Inflammatory macrophage (primary cell): ENCODE measurements around the gene GREB1.
A peak's percentile ranks its signal among the peaks of the same experiment; 100 is the strongest.

Experiments used
- DNase-seq, 2 donors: peaks; one replicate each; pipeline ENCODE4 v3.0.0-alpha.2; 2020 to 2022

The GREB1 gene

DNA sequence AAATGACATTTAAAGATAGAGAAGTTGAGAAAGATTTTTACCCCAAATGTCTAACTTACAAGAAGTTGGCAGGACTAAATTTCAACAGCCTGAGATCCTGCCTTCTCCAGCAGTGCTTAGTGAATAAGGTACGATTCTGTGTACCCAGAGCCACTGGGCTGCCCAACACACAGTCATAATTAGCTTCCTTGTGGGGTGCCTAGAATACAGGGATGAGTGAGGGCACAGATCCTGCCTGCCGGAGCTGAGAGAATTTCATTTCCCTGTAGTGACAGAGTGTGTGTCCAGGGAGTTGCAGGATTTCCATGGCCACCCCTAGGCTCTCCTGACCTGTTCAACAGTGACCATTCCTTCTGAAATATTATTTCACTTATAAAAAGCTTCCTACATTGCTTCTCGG, 27.0 kb downstream of the GREB1 start:
- no peak for DNase-seq

DNA sequence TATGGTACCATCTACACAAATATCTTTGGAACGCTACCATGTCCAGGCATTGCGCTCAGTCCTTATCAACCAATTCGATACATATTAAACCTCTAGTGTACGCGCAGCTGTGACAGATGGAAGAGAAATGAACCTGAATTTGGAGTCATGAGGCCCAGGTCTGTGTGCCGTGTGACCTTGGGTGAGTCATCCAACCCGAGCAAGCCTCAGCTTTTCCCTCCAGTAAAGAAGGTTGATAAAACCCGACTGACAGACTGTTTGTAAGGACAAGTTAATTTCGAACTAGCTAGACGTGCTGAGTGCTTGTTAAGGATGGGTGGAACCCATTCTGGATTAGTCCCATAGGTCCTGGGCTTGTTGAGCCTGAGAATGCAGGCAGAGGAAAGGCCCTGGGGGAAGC, 28.2 kb downstream of the GREB1 start:
- no peak for DNase-seq

DNA sequence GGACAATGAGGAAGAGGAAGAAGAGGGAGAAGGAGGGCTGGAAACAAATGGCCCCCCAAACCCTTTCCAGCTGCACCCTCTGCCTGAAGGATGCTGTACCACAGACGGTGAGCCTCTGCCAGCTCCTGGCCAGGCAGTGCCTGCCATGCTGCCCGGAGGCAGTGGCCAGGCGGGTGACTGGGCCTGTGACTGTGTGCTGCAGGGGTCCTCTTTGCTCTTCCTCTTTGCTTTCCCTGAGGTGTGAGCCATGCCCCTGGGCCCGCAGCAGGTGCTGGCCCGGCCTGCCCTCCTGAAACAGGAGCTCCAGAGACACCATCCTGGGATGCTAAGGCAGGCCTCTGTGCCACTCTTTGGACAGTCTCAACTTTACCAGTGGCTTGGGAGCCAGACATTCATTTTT, 28.6 kb downstream of the GREB1 start:
- DNase-seq, result no peak

DNA sequence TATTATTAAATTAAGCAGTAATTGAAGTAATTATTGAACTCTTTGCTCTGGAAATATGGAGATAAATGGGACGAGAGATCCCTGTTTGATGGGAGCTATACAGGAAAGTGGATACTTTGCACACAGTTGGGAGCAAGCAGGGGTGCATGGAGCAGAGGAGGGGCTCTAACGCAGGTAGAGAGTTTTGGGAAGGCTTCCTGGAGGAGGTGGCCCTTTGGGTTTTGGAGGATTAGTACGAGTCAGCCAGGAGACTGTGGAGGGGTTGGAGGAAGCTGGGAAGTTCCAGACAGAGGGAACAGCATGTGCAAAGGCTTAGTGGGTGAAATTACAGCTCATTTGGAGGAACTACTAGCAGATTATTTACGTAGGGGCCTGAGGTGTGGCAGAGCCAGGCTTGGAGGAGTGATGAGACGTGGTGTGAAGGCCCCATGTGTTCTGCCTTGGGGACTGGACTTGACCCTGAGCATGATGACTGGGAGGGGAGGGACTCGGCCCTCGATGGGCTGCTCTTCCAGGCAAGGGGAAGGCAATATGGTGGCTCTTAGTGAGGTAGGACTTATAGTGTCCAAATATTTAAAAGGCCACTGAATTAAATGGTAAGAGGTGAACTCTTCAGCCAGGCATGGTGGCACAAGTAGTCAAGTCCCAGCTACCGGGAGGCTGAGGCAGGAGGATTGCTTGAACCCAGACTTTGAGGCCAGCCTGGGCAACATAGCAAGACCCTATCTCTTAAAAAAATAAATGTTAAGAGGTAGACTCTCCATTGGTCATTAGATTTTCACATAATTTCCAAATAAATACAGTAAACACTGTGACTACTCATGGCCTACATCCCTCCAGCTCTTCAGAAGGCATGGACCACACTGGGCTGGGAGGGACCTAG, 30.2 kb downstream of the GREB1 start:
- no peak for DNase-seq

DNA sequence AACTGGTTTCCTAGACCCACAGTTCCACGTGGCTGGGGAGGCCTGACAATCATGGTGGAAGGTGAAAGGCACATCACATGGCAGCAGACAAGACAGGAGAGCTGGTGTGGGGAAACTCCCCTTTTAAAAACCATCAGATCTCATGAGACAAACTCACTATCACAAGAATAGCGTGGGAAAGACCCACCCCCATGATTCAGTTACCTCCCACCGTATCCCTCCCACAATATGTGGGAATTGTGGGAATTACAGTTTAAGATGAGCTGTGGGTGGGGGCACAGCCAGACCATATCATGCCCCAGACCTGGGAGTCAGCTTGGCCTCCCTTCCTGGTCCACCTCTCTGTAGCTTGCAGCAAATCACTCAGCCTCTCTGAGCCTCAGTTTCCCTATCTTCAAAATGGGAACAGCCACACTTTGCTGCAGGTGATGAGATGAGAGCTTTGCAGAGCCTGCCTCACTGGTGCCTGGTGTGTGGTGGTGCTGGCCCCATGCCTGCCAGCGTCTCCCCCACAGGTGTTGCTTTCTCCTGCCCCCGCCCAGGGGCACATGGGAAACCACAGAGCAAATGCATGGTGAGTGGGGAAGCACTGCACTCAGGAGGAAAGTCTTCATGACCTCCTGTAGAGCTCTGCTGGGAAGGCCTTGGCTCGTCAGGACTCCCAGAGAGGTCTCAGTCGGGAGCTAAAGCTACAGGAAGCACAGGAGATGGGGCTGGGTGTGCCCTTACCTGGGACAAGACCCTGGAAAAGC, 31.1 kb downstream of the GREB1 start:
- DNase-seq, result no peak

DNA sequence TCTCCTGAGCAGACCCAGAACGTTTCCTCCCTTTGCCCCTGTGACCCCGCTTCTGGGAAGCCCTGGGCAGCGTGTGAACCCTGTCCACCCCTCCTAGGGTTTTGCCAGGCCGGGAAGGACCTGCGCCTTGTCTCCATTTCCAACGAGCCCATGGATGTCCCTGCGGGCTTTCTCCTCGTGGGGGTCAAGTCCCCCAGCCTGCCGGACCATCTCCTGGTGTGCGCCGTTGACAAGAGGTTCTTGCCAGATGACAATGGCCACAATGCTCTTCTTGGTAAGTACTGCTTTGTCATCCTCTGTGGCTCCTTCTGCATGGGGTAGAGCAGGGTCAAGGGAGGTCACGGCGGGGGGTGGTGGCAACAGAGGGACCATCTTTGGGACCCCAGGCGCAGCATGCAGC, 32.5 kb downstream of the GREB1 start:
- DNase-seq, result no peak

DNA sequence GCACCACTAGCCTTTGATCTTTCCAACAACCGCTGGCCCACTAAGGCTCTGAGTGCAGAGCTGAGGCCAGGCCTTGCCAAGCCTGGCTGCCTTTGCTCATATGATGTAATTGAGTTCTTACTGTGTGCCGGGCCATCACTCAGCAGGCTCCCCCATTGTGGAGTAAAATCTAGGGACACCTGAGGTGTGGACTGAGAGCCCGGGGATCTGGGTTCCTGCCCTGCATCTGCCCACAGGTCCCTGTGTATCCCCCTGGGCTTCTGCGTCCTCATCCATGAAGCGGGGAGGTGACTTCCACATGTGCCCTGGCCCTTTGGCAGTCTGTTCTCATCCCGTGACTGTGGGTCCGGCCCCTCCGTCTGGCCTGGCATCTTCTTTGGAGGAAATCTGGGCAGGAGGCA, 33.8 kb downstream of the GREB1 start:
- no peak for DNase-seq

DNA sequence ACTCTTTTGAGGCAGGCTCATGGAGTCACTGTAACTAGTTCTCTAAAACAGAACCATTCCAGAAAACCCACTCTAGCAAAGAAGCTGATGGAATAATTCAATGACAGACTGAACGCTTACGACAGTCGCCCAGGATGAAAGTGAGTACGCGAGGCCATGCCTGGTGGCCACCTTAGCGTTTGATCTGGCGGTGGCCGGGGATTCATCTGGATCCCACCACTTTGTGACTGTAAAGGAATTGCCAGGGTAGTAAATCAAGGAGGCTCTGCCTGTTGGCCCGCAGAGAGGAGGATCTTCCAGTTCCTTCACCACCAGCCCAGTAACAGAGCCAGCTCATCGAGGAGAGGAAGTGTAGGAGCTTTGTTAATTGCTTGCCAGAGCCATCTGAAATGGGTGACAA, 34.6 kb downstream of the GREB1 start:
- DNase-seq, result peak in 1 of 2 donors; percentile 10

DNA sequence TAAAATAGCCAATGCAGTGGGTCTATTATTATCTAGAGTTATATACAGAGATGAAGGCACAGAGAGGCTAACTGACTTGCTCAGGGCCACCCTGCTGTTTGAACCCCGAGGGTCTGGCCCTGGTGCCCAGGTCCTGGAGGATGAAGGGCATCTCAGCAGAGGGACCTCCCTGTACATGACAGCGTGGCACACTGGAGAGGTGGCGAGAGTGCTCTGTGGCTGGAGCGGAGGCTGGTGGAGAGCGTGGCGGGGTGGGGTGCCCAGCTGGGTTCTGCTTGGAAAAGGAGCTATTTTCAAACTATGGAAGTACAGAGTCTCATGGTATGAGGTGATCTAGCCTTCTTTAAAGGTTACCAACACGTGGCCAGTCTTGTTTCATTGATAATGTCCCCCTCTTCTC, 35.8 kb downstream of the GREB1 start:
- DNase-seq, result no peak

DNA sequence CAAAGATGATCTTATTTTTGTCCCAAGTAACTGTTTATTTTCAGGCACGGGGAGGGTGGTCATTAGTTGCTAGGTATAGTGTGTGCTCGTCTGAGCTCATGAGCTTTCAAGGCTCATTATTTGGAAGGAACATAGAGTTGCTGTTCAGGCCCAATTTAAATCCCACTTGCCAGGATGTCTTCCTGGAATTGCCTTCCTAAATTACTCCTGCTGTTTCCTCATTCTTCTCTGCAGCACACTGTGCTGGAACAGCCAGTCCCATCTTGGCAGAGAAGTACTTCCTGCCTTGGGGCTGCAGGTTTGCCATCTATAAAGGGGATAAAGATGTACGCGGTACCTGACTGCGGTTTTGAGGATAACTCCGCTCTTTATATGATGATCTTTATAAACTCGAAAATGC, 37.3 kb downstream of the GREB1 start:
- no peak for DNase-seq

DNA sequence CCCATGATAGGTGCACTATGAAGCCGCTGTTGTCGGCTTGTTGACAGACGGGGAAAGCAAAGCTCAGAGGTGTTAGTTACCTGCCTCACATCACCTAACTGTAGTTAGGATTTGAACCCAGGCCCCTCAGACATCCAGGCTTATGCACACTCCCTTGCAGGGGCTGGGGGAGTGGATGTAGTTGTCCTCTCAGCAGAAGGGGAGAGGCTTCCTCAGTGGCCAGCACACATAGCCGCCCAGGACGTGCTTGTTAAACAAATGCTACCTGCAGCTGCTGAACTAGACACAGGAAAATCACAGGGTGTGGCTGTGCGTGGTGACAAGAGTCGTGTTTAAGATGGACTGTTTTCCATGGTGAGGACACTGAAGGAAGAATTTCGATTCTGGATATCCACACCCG, 39.2 kb downstream of the GREB1 start:
- no peak for DNase-seq

DNA sequence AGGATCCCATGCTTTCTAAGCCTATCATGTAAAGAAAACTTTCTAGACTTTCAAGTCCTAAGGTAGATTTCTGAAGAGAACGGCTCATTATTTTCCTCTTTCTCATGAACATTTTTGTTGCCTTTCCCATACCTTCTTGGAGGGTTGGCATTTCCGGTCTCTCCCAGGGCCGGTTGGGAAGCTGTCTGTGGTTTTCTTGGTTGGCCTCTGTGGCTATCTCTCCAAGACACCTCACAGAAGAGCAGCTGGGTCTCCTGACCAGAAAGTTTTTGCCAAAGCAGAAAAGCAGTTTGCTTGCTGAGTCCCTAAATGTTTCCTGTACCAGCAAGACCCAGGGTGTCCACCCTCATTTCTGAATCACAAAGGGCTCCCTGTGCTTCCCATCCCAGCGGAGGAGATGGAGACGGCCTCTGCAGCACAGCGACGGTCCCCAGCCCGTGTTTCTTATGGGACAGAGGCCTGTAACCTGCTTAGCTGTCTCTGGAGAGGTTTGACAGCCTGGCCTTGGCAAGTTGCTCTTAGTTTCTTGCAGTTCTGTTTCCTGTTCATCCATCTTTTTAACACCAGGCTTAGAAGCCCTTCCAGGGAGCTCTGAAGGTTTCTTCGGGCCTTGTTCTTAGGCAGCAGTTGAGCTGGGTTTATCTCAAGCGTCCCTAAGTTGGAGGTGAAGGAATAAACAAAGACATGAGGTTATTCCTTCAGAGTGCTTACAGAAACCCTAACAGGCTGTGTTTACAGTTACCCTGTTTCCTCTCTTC, 39.8 kb downstream of the GREB1 start:
- DNase-seq, result no peak

DNA sequence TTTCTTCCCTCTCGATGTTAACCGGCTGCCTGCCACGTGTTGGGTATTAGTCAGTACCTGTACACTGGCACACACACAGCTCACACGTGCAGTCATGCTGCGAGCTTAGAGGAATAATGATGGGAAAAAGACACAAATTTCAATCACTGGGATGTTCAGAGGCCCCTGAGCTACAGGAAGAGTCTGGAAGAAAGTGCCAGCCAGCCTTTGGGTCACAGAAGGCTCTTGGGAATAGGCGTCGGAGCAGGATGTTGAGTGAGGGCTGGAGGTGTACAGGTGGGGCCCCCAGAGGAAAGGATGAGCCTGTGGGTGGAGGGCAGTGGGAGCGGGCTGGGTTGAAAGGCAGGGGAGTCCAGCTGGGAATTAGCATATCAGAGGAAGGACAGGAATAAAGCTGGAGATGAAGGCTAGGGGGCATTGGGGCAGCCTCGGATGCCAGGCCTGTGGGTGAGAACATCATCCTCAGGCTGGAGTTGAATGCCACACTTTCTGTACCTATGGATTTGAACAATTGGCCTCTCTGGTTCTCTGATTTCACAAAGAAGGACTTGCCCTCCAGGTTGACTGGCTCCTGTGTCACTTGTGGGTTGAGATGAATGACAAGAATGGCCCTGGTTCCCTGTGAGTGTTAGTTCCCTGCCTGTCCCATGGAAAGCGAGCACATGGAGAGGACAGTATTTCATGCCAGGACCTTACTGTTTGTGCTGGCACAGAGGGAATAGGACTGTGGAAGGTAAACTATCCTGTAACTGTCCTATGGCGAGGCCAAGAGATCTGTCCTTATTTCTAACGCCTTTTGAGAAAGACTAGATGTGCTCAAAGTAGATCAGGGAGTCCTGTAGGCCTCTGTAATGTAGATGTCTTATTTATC, 40.6 kb downstream of the GREB1 start:
- no peak for DNase-seq

DNA sequence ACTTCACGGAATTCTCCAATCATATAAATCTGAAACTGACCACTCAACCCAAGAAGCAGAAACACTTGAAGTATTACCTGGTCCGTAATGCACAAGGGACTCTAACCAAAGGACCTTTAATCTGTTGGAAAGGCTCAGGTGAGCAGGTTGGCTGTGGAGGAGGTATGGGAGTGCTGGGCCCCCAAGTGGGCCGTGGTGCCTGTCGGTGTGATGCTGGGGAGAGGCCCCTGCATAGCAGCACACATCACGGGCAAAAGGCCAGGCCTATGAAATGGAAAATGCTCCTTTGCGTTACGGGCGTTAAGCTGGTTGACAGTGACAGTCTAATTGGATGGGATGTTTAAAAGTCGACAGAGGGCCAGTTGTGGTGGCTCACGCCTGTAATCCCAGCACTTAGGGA, 42.6 kb downstream of the GREB1 start:
- DNase-seq, result no peak

DNA sequence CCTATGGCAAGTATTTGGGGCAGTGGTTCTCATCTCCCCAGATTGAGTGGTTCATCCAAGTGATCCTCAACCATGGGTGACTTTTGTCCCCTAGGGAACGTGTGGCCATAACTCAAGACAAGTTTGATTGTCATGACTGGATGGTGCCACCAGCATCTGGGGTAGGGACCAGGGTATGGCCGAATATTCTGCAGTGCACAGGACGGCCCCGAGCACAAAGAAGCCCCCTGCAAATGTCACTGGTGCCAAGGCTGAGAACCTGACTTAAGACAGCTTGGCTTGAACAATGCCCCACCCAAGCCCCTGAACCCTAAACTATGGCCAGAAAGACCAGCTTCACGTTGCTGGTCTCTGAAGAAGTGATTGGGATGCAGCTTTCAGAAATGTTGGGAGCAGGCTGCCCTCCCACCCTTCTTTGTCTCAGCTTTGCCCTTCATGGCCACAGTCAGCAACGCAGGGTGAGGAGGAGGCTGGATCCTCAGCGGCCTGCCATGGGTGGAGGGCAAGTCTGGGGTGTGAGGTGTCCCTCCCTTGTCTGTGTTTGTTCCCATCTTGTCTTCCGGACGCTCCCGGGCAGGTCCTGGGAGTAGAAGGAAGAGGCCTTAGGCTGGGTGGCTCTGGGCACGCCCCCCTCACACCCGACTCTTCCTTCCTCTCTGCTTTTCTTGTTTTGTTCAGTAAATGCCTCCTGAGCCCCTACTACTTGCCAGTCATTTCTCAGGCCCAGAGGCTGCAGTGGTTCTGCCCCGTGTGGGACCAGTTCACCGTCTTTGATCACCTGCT, 43.4 kb downstream of the GREB1 start:
- no peak for DNase-seq

DNA sequence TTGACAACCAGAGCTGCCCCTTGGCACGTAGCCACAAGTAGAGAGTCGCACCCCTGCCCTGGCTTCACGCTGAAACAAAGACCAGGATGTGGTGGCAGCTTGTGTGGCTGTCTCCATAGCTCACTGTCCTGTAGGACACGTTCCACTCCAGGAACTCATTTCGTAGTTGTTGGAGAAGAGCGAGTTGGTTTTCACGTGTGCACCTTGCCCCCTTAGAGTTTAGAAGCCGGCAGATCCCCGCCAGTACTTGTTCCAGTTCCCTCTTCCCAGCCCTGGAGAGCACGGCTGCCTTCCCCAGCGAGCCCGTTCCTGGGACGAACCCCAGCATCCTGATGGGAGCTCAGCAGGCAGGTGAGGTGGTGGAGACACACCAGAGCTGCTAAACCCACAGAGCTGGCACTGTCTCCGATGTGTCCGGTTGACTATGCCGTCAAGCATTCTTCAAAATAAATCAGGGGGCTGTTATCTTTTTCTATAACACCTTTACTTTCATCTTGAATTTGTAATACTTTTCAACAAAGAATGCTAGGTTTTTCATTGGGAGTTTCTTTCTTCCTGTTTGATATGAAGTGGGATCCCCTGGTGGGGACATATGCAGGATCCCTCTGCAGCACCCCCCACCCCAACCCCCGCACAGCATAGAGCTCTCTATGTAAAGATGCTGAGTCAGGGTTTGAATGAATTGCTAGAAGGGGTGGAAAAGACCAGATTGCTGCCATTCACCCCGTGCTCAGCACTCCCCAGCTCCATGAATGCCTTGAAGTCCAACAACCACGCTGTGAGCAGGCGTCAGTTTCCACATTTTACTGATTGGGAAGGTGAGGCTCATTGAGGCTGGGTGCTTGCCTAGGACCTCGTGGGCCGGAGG, 44.5 kb downstream of the GREB1 start:
- DNase-seq, result no peak

DNA sequence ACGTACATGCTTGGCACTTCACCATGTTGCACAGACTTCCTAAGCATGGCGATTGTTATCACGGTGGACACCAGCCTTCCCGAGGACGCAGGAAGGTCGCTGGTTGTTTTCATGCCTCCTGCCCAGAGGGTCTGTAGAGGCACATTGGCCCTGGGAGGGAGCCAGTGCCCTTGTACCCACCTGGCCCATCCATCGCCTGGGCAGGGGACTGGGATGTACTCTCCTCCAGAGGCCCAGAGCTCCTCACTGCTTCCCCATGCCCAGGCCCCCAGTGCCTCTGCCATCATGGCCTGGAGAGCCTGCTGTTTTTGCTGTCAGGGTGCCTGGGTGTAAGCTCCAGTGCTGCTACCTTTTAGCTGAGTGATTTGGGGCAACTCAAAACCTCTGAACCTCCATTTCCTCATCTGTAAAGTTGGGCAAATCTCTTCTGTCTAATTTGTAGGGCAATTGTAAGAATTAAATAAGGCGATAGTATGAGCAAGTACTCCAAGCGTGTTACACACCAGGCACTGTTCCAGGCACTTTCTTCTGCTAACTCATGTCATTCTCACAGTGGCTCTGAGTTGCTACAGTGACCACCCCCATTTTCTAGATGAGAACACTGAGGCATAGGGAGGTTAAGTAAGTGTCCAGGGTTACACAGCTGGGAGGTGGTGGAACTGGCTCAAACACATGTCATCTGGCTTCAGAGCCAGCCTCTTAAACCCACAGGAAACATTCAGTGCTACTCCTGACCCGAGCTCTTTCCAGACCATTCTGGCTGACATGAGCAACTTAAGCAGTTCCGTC, 45.3 kb downstream of the GREB1 start:
- DNase-seq, result no peak

DNA sequence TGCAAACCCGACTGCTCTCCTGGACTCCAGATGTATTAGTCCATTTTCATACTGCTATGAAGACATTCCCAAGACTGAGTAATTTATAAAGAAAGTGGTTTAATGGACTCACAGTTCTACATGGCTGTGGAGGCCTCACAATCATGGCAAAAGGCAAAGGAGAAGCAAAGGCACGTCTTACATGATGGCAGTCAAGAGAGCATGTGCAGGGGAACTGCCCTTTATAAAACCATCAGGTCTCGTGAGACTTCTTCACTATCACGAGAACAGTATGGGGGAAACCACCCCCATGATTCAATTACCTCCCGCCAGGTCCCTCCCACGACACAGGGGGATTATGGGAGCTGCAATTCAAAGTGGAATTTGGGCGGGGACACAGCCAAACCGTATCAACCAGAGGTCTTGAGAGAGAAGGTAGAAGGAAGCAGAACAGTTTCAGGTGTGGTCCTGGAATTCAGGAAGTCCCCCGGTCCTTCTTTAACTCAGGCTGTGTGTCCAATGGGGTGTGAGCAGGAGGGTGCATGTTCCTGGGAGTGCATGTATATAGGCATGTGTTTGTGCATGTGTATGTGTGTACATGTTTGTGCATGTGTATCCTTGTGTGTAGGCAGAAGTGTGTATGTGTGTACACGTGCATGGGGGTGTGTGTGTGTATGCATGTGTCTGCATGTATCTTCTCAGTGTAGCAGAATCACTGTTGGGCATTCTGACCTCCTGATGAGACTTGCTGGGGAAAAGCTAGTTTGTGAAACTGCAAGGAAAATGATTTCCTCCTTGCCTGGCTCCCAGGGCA, 46.2 kb downstream of the GREB1 start:
- DNase-seq, result no peak

DNA sequence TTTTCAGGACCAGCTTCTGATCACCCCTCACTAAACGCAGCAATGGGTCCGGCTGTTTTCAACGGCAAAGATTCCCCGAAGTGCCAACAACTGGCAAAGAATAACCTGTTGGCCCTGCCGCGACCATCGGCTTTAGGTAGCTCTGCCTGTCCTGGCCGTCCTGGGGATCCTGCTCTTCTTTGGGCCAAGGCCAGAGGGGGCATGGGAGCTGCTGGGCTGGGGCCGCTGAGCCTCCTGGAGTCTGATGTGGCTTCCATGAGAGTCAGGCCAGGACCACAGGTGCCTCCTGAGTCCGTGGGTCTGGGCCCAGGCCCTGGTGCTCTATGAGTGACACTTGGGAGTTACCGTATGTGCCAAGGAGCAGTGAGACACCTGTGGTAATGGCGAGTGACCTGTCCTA, 46.9 kb downstream of the GREB1 start:
- no peak for DNase-seq
